Measurements from ENCODE around the gene POLL. TPM values are rescaled to one million over a fixed set of nuclear protein-coding genes. Genes with fewer than 3 reads are reported as not detected.

The POLL gene
- total RNA-seq, 1 donor from 2014 or later: 27.8 TPM

- Histone ChIP-seq H4K20me1 (ENCODE audit: insufficient read depth, low read length) (no peaks in the 10 kb centered on the region), H3K4me2 (ENCODE audit: low read length) (no peak overlapping the region), H2AFZ (ENCODE audit: low read depth, low read length) (no peak overlapping the region), H3K27ac (ENCODE audit: low read depth, low read length) (no peak overlapping the region), H3K9ac (ENCODE audit: low read length) (no peak overlapping the region), H3K4me1 (ENCODE audit: insufficient read depth, low read length) (no peaks in the 10 kb centered on the region), H3K4me3 (ENCODE audit: insufficient read depth, low read depth, low read length) (no peak overlapping the region), H3K79me2 (ENCODE audit: insufficient read depth, low read length) (no peaks in the 10 kb centered on the region), H3K27me3 (ENCODE audit: insufficient read depth, low read length) (no peaks in the 10 kb centered on the region), H3K9me3 (ENCODE audit: insufficient read depth, low read depth, low read length) (no peaks in the 10 kb centered on the region), H3K36me3 (ENCODE audit: insufficient read depth, low read length) (no peaks in the 10 kb centered on the region)
- no peak for TF ChIP-seq EZH2 (IDR thresholded peaks at IDR 0.05; ENCODE audit: insufficient read depth, low read length)
- no peak for TF ChIP-seq CTCF (IDR thresholded peaks at IDR 0.05; ENCODE audit: insufficient read depth, low read depth, low read length)
- no peak overlapping the region for H3K4me3 Mint-ChIP-seq (ENCODE audit: unreplicated experiment)
- DNase-seq (ENCODE audit: low read depth): no peak
- H3K27me3 Mint-ChIP-seq (ENCODE audit: low read depth, unreplicated experiment): no peaks in the 10 kb centered on the region
- no peak overlapping the region for H3K27ac Mint-ChIP-seq (ENCODE audit: unreplicated experiment)
- no peaks in the 10 kb centered on the region for H3K9me3 Mint-ChIP-seq (ENCODE audit: unreplicated experiment)
- peaks cover 21% of the 10 kb centered on the region for H3K36me3 Mint-ChIP-seq (ENCODE audit: low read depth, unreplicated experiment)
- no peak for FAIRE-seq
- H3K4me1 Mint-ChIP-seq (ENCODE audit: low read depth, unreplicated experiment): no peaks in the 10 kb centered on the region
Observed at GRCh38 chr10:101579516-101579870, 8.6 kb downstream of the POLL start.

- Histone ChIP-seq H3K79me2 (ENCODE audit: insufficient read depth, low read length) (no peaks in the 10 kb centered on the region), H3K9me3 (ENCODE audit: insufficient read depth, low read depth, low read length) (no peaks in the 10 kb centered on the region), H2AFZ (ENCODE audit: low read depth, low read length) (no peak overlapping the region), H3K9ac (ENCODE audit: low read length) (no peak overlapping the region), H3K4me3 (ENCODE audit: insufficient read depth, low read depth, low read length) (no peak overlapping the region), H4K20me1 (ENCODE audit: insufficient read depth, low read length) (no peaks in the 10 kb centered on the region), H3K27me3 (ENCODE audit: insufficient read depth, low read length) (no peaks in the 10 kb centered on the region), H3K36me3 (ENCODE audit: insufficient read depth, low read length) (no peaks in the 10 kb centered on the region), H3K27ac (ENCODE audit: low read depth, low read length) (no peak overlapping the region), H3K4me2 (ENCODE audit: low read length) (no peak overlapping the region), H3K4me1 (ENCODE audit: insufficient read depth, low read length) (no peaks in the 10 kb centered on the region)
- FAIRE-seq (no peak), DNase-seq (ENCODE audit: low read depth) (no peak)
- no peak overlapping the region for H3K4me3 Mint-ChIP-seq (ENCODE audit: unreplicated experiment)
- no peaks in the 10 kb centered on the region for H3K9me3 Mint-ChIP-seq (ENCODE audit: unreplicated experiment)
- no peaks in the 10 kb centered on the region for H3K27me3 Mint-ChIP-seq (ENCODE audit: low read depth, unreplicated experiment)
- peaks cover 21% of the 10 kb centered on the region for H3K36me3 Mint-ChIP-seq (ENCODE audit: low read depth, unreplicated experiment)
- H3K27ac Mint-ChIP-seq (ENCODE audit: unreplicated experiment): no peak overlapping the region
- H3K4me1 Mint-ChIP-seq (ENCODE audit: low read depth, unreplicated experiment): no peaks in the 10 kb centered on the region
- TF ChIP-seq EZH2 (IDR thresholded peaks at IDR 0.05; ENCODE audit: insufficient read depth, low read length): no peak
- no peak for TF ChIP-seq CTCF (IDR thresholded peaks at IDR 0.05; ENCODE audit: insufficient read depth, low read depth, low read length)
Observed at GRCh38 chr10:101578803-101579515, 9.1 kb downstream of the POLL start.

- Mint-ChIP-seq H3K27me3 (ENCODE audit: low read depth, unreplicated experiment) (no peaks in the 10 kb centered on the region), H3K27ac (ENCODE audit: unreplicated experiment) (no peak overlapping the region), H3K4me3 (ENCODE audit: unreplicated experiment) (no peak overlapping the region), H3K9me3 (ENCODE audit: unreplicated experiment) (peaks cover 4% of the 10 kb centered on the region), H3K4me1 (ENCODE audit: low read depth, unreplicated experiment) (no peaks in the 10 kb centered on the region), H3K36me3 (ENCODE audit: low read depth, unreplicated experiment) (peaks cover 18% of the 10 kb centered on the region)
- FAIRE-seq (no peak), DNase-seq (ENCODE audit: low read depth) (no peak)
- H4K20me1 ChIP-seq (ENCODE audit: insufficient read depth, low read length): no peaks in the 10 kb centered on the region
- H3K79me2 ChIP-seq (ENCODE audit: insufficient read depth, low read length): no peaks in the 10 kb centered on the region
- TF ChIP-seq EZH2 (IDR thresholded peaks at IDR 0.05; ENCODE audit: insufficient read depth, low read length) (no peak), CTCF (IDR thresholded peaks at IDR 0.05; ENCODE audit: insufficient read depth, low read depth, low read length) (no peak)
- H3K4me1 ChIP-seq (ENCODE audit: insufficient read depth, low read length): no peaks in the 10 kb centered on the region
- no peaks in the 10 kb centered on the region for H3K27me3 ChIP-seq (ENCODE audit: insufficient read depth, low read length)
- H3K9ac ChIP-seq (ENCODE audit: low read length): no peak overlapping the region
- H3K9me3 ChIP-seq (ENCODE audit: insufficient read depth, low read depth, low read length): no peaks in the 10 kb centered on the region
- no peaks in the 10 kb centered on the region for H3K36me3 ChIP-seq (ENCODE audit: insufficient read depth, low read length)
- H2AFZ ChIP-seq (ENCODE audit: low read depth, low read length): no peak overlapping the region
- no peak overlapping the region for H3K4me3 ChIP-seq (ENCODE audit: insufficient read depth, low read depth, low read length)
- no peak overlapping the region for H3K4me2 ChIP-seq (ENCODE audit: low read length)
- no peak overlapping the region for H3K27ac ChIP-seq (ENCODE audit: low read depth, low read length)
Observed at GRCh38 chr10:101578192-101578591, 9.9 kb downstream of the POLL start.
